Parathyroid adenoma (tissue), 2 donors: ENCODE measurements around the gene SLC2A2.
A peak's percentile ranks its signal among the peaks of the same experiment; 100 is the strongest.

Experiments used
- H2AFZ ChIP-seq: fragments of 300-600 bp; sonication (generic); one replicate; pipeline ENCODE4 v1.7.0; 2017; ENCODE audit warnings: antibody characterized with exemption, mild to moderate bottlenecking
- H3K27ac ChIP-seq: fragments of 300-600 bp; sonication (generic); one replicate; pipeline ENCODE4 v1.7.0; 2017
- H3K27me3 ChIP-seq: fragments of 300-600 bp; sonication (generic); one replicate; pipeline ENCODE4 v1.7.0; 2017; ENCODE audit warnings: low read length; ENCODE audit not compliant: control insufficient read depth, insufficient read depth
- H3K36me3 ChIP-seq: fragments of 300-600 bp; sonication (generic); one replicate; pipeline ENCODE4 v1.7.0; 2017; ENCODE audit warnings: low read length; ENCODE audit not compliant: control insufficient read depth, insufficient read depth
- H3K4me1 ChIP-seq: fragments of 300-600 bp; sonication (generic); one replicate; pipeline ENCODE4 v1.7.0; 2017; ENCODE audit warnings: control low read depth
- H3K4me2 ChIP-seq: fragments of 300-600 bp; sonication (generic); one replicate; pipeline ENCODE4 v1.7.0; 2017; ENCODE audit warnings: low read length
- H3K4me3 ChIP-seq: fragments of 300-600 bp; sonication (generic); one replicate; pipeline ENCODE4 v1.7.0; 2017; ENCODE audit warnings: low read depth, low read length
- H3K79me2 ChIP-seq: fragments of 300-600 bp; sonication (generic); one replicate; pipeline ENCODE4 v1.7.0; 2017; ENCODE audit warnings: control low read depth
- H3K9ac ChIP-seq: fragments of 300-600 bp; sonication (generic); one replicate; pipeline ENCODE4 v1.7.0; 2017; ENCODE audit warnings: mild to moderate bottlenecking
- H3K9me3 ChIP-seq: fragments of 300-600 bp; sonication (generic); one replicate; pipeline ENCODE4 v1.7.0; 2017; ENCODE audit warnings: low read length; ENCODE audit not compliant: control insufficient read depth
- CTCF ChIP-seq: fragments of 300-600 bp; sonication (generic); IDR thresholded peaks from one replicate; pipeline ENCODE4 v1.7.0; 2017; ENCODE audit warnings: antibody characterized with exemption, mild to moderate bottlenecking
- donor health status: primary hyperparathyroidism.

Gene SLC2A2

GRCh38 chr3:170962411-170962810, 64.1 kb downstream of the SLC2A2 start:
- H2AFZ ChIP-seq, result no peak overlapping the region
- no peaks in the 10 kb centered on the region for H3K27me3 ChIP-seq
- no peak overlapping the region for H3K4me3 ChIP-seq
- H3K79me2 ChIP-seq, result no peaks in the 10 kb centered on the region
- H3K9ac ChIP-seq, result no peak overlapping the region
- H3K4me2 ChIP-seq, result no peak overlapping the region
- TF ChIP-seq CTCF, result no peak
- H3K9me3 ChIP-seq, result no peaks in the 10 kb centered on the region
- H3K36me3 ChIP-seq, result no peaks in the 10 kb centered on the region
- H3K4me1 ChIP-seq, result no peaks in the 10 kb centered on the region
- H3K27ac ChIP-seq, result no peak overlapping the region

- Histone ChIP-seq H3K79me2 (no peaks in the 10 kb centered on the region), H3K4me2 (no peak overlapping the region), H3K27me3 (no peaks in the 10 kb centered on the region), H3K36me3 (no peaks in the 10 kb centered on the region), H3K27ac (no peak overlapping the region), H3K9ac (no peak overlapping the region), H3K4me1 (no peaks in the 10 kb centered on the region), H3K4me3 (no peak overlapping the region), H3K9me3 (no peaks in the 10 kb centered on the region), H2AFZ (no peak overlapping the region)
- TF ChIP-seq CTCF, result peak; percentile 26
These were observed 64.7 kb downstream of the SLC2A2 start for GRCh38 chr3:170961616-170962400.

GRCh38 chr3:170959457-170959856, 67.1 kb downstream of the SLC2A2 start:
- no peak overlapping the region for H3K4me3 ChIP-seq
- H3K4me2 ChIP-seq, result no peak overlapping the region
- H3K9ac ChIP-seq, result no peak overlapping the region
- H3K4me1 ChIP-seq, result no peaks in the 10 kb centered on the region
- no peak overlapping the region for H2AFZ ChIP-seq
- no peaks in the 10 kb centered on the region for H3K79me2 ChIP-seq
- H3K36me3 ChIP-seq, result no peaks in the 10 kb centered on the region
- H3K9me3 ChIP-seq, result no peaks in the 10 kb centered on the region
- no peak for TF ChIP-seq CTCF
- no peak overlapping the region for H3K27ac ChIP-seq
- no peaks in the 10 kb centered on the region for H3K27me3 ChIP-seq

GRCh38 chr3:170956647-170957046, 69.9 kb downstream of the SLC2A2 start:
- Histone ChIP-seq H3K79me2 (no peaks in the 10 kb centered on the region), H2AFZ (no peak overlapping the region), H3K4me2 (no peak overlapping the region), H3K4me3 (no peak overlapping the region), H3K9me3 (no peaks in the 10 kb centered on the region), H3K27me3 (no peaks in the 10 kb centered on the region), H3K4me1 (no peaks in the 10 kb centered on the region), H3K27ac (no peak overlapping the region), H3K36me3 (no peaks in the 10 kb centered on the region), H3K9ac (no peak overlapping the region)
- TF ChIP-seq CTCF, result no peak

- Histone ChIP-seq H3K27ac (no peak overlapping the region), H3K79me2 (no peaks in the 10 kb centered on the region), H3K27me3 (no peaks in the 10 kb centered on the region), H3K9me3 (no peaks in the 10 kb centered on the region), H3K4me3 (no peak overlapping the region), H3K4me1 (no peaks in the 10 kb centered on the region), H2AFZ (no peak overlapping the region), H3K4me2 (no peak overlapping the region), H3K9ac (no peak overlapping the region), H3K36me3 (no peaks in the 10 kb centered on the region)
- no peak for TF ChIP-seq CTCF
These were observed 72.8 kb downstream of the SLC2A2 start for GRCh38 chr3:170953736-170954135.
